HAP-1 (cell line): ENCODE results near the gene LYPD5.
"Not testable (repeated sequence)": the region's sequence is repeated elsewhere in the genome, so short reads cannot be mapped to it uniquely, and the experiment has no call there.

ENCODE experiments used
- DNase-seq, 2 experiments: peaks; one replicate each; pipeline ENCODE4 v3.0.0-alpha.2; 2016 to 2020; ENCODE audit warnings: low spot score in 2 of 2
- H3K27me3 ChIP-seq: fragments of 250-450 bp; sonication (Bioruptor Pico); 2 replicates; pipeline ENCODE4 v1.5.1; 2020; ENCODE audit warnings: low read depth, mild to moderate bottlenecking, moderate library complexity
- H3K36me3 ChIP-seq: fragments of 250-450 bp; sonication (Bioruptor Pico); replicated peaks from 2 replicates; pipeline ENCODE4 v1.5.1; 2020; ENCODE audit warnings: mild to moderate bottlenecking
- H3K4me1 ChIP-seq: fragments of 250-450 bp; sonication (Bioruptor Pico); 2 replicates; pipeline ENCODE4 v1.5.1; 2020; ENCODE audit warnings: mild to moderate bottlenecking
- H3K4me3 ChIP-seq: fragments of 250-450 bp; sonication (Bioruptor Pico); 2 replicates; pipeline ENCODE4 v1.5.1; 2020; ENCODE audit warnings: mild to moderate bottlenecking, moderate library complexity
- H3K9me3 ChIP-seq: fragments of 250-450 bp; sonication (Bioruptor Pico); 2 replicates; pipeline ENCODE4 v1.5.1; 2020; ENCODE audit warnings: mild to moderate bottlenecking, moderate library complexity
- in situ Hi-C: fragments of 300-500 bp; cut with MboI; formaldehyde crosslinking; loops from 3 replicates; pipeline ENCODE4 v1.14.3; 2020; ENCODE audit warnings: low sequenced_read_pairs, inconsistent platforms, mixed read lengths

LYPD5 gene, protein sequence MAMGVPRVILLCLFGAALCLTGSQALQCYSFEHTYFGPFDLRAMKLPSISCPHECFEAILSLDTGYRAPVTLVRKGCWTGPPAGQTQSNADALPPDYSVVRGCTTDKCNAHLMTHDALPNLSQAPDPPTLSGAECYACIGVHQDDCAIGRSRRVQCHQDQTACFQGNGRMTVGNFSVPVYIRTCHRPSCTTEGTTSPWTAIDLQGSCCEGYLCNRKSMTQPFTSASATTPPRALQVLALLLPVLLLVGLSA

DNA sequence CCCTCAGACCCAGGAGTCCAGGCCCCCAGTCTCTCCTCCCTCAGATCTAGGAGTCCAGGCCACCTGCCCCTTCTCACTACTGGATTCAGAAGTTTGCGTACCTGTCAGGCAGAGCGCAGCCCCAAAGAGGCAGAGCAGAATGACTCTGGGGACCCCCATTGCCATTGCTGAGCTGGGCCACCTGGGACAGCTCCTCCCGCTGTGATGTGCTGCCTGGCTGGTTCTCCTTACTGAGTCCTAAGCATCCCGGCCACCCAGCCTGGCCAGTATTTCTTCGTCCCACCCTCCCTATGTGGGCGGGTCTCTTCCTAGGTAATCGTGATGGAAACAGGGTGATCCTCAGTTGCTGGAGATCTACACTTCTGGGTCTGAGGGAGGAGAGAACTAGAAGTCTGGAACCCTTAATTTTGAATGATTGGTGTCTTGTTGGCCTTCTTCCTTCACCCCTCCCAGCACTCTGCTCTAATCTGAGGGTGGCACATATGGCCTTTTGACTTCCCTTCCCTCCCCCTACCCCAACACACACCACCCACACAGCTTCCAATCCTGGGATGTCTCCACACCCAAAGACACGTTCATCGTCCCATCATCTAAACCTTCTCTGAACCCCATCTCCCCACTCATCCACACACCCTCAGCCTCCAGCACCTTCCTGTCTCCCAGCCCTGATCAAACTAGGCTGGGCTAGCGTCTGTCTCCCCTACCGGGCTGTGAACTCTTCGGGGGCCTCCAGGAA is at the start of gene LYPD5:
TSS of gene LYPD5 (minus strand) at position 232 of the 736 bp plus-strand sequence. CDS start at position 165, 67 bp downstream.
- in situ Hi-C loops, result no loop called here
- Histone ChIP-seq H3K4me1 (peaks cover 5% of the 10 kb centered on the region), H3K27me3 (no peaks in the 10 kb centered on the region), H3K36me3 (no peaks in the 10 kb centered on the region), H3K4me3 (no peak within 1 kb of the TSS), H3K9me3 (no peaks in the 10 kb centered on the region)
- DNase-seq, result no peak

- H3K4me3 ChIP-seq, result no peak overlapping the region
- no peaks in the 10 kb centered on the region for H3K4me1 ChIP-seq
- no peaks in the 10 kb centered on the region for H3K27me3 ChIP-seq
- in situ Hi-C loops, result no loop called here
- H3K36me3 ChIP-seq, result peaks cover 3% of the 10 kb centered on the region; the same call in 1 of the 2 replicates
- no peak for DNase-seq
- peaks cover 18% of the 10 kb centered on the region for H3K9me3 ChIP-seq
These were observed 46.6 kb upstream of the LYPD5 start for GRCh38 chr19:43848821-43849220.

DNA sequence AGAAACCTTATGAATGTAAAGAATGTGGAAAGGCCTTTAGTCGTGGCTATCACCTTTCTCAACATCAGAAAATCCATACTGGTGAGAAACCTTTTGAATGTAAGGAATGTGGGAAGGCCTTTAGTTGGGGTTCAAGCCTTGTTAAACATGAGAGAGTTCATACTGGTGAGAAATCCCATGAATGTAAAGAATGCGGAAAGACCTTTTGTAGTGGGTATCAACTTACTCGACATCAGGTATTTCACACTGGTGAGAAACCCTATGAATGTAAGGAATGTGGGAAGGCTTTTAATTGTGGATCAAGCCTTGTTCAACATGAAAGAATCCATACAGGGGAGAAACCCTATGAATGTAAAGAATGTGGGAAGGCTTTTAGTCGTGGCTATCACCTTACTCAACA is 45.6 kb upstream of the LYPD5 start:
- peaks cover 4% of the 10 kb centered on the region for H3K36me3 ChIP-seq
- no peaks in the 10 kb centered on the region for H3K4me1 ChIP-seq
- in situ Hi-C loops, result no loop called here
- H3K9me3 ChIP-seq, result peaks cover 18% of the 10 kb centered on the region
- H3K27me3 ChIP-seq, result no peaks in the 10 kb centered on the region
- no peak overlapping the region for H3K4me3 ChIP-seq
- DNase-seq, result no peak

DNA sequence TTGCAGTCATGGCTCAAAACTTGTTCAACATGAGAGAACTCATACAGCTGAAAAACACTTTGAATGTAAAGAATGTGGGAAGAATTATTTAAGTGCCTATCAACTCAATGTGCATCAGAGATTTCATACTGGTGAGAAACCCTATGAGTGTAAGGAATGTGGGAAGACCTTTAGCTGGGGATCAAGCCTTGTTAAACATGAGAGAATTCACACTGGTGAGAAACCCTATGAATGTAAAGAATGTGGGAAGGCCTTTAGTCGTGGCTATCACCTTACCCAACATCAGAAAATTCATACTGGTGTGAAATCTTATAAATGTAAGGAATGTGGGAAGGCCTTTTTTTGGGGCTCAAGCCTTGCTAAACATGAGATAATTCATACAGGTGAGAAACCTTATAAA is 45.0 kb upstream of the LYPD5 start:
- no peaks in the 10 kb centered on the region for H3K27me3 ChIP-seq
- in situ Hi-C loops, result no loop called here
- no peak overlapping the region for H3K4me3 ChIP-seq
- DNase-seq, result no peak
- no peaks in the 10 kb centered on the region for H3K4me1 ChIP-seq
- H3K9me3 ChIP-seq, result peaks cover 18% of the 10 kb centered on the region
- peaks cover 11% of the 10 kb centered on the region for H3K36me3 ChIP-seq

GRCh38 chr19:43842007-43842406 is 39.8 kb upstream of the LYPD5 start:
- Histone ChIP-seq H3K27me3 (no peaks in the 10 kb centered on the region), H3K36me3 (peaks cover 40% of the 10 kb centered on the region), H3K9me3 (peaks cover 10% of the 10 kb centered on the region), H3K4me1 (no peaks in the 10 kb centered on the region), H3K4me3 (no peak overlapping the region)
- DNase-seq, result no peak
- in situ Hi-C loops, result no loop called here

GRCh38 chr19:43839139-43839538 is 36.9 kb upstream of the LYPD5 start:
- in situ Hi-C loops, result no loop called here
- DNase-seq, result no peak
- H3K9me3 ChIP-seq, result peaks cover 7% of the 10 kb centered on the region
- H3K4me1 ChIP-seq, result no peaks in the 10 kb centered on the region
- H3K27me3 ChIP-seq, result no peaks in the 10 kb centered on the region
- peaks cover 59% of the 10 kb centered on the region for H3K36me3 ChIP-seq
- no peak overlapping the region for H3K4me3 ChIP-seq

DNA sequence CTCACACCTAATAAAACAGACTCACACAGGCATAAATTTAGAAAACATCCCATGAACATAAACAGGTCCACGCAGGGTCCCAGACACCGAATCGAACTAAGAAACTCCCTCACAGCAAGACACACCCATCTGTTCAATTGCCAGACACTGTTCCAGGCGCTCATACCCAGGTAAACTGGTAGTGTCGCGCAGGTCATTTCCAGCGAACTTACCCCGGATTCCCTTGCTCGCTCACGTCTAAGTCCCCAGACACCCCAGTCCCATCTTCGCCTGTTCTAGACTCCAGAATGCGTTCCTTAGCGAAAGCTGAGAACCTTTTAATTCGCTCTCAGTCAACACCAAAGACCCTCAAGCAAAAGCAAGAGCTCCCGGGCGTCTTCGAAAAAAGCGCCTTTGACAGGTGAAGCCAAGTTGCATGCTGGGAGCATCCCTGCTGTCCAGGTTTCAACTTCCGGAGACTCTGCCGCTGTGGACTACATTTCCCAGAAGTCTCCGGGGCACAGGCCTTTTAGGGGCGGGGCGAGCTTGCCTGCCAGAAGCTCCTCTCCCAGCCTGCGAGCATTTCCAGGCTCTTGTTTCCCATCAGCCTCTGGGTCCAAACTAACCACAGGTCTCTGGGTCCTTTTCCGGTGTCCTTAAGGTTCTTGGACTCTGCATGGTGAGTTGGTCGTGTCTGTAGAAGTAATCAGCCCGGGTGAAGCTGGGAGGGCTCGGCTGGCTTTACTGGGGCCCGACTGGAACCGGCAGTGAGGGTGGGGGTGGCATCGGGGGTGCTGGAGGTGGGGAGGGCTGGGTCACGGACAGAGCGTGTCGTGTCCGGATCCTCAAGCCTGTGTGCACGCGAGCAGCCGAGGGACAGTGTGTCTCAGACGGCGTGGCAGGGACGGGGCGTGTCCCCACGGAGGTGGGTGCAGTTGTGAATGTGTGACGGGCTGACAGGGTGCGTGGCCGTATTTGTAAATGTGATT is 24.8 kb upstream of the LYPD5 start, which contains the start of gene ZNF283:
TSS of gene ZNF283 (plus strand) at position 535 of the 968 bp plus-strand sequence. CDS start 6,184 bp downstream, outside the sequence.
- peak; percentile 90 to 94 for DNase-seq
- H3K27me3 ChIP-seq, result peaks cover 3% of the 10 kb centered on the region; the same call in 1 of the 2 replicates
- peak within 1 kb of the TSS; percentile 56 for H3K4me3 ChIP-seq
- peaks cover 6% of the 10 kb centered on the region for H3K36me3 ChIP-seq
- peaks cover 3% of the 10 kb centered on the region; the same call in 1 of the 2 replicates for H3K9me3 ChIP-seq
- H3K4me1 ChIP-seq, result 0 out of 2 replicates have a peak, but pooled peaks cover 5% of the 10 kb centered on the region
- in situ Hi-C loops, result no loop called here

DNA sequence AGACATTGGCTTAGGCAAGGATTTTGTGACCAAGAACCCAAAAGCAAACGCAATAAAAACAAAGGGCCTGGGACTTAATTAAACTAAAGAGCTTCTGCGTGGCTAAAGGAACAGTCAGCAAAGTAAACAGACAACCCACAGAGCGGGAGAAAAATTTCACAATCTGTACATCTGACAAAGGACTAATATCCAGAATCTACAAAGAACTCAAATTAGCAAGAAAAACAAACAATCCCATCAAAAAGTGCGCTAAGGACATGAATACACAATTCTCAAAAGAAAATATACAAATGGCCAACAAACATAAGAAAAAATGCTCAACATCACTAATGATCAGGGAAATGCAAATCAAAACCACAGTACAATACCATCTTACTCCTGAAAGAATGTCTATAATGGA is 22.3 kb upstream of the LYPD5 start:
- in situ Hi-C loops, H3K4me3 ChIP-seq, H3K36me3 ChIP-seq, DNase-seq, H3K27me3 ChIP-seq, H3K4me1 ChIP-seq, H3K9me3 ChIP-seq: not testable (repeated sequence)

DNA sequence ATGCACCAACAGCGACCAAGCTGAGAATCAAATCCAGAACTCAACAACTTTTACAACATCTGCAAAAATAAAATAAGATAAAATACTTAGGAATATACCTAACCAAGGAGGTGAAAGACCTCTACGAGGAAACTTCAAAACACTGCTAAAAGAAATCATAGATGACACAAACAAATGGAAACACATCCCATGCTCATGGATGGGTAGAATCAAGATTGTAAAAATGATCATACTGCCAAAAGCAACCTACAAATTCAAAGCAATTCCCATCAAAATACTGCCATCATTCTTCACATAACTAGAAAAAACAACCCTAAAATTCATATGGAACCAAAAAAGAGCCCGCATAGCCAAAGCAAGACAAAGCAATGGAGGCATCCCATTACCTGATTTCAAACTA is 21.6 kb upstream of the LYPD5 start:
- in situ Hi-C loops, H3K27me3 ChIP-seq, DNase-seq, H3K9me3 ChIP-seq, H3K36me3 ChIP-seq, H3K4me3 ChIP-seq, H3K4me1 ChIP-seq: not testable (repeated sequence)

- no peaks in the 10 kb centered on the region for H3K9me3 ChIP-seq
- peaks cover 3% of the 10 kb centered on the region; the same call in 1 of the 2 replicates for H3K27me3 ChIP-seq
- no peaks in the 10 kb centered on the region for H3K4me1 ChIP-seq
- no peak for DNase-seq
- no peaks in the 10 kb centered on the region for H3K36me3 ChIP-seq
- in situ Hi-C loops, result no loop called here
- no peak overlapping the region for H3K4me3 ChIP-seq
These were observed 18.6 kb upstream of the LYPD5 start for GRCh38 chr19:43820884-43821215.

- Histone ChIP-seq H3K27me3 (peaks cover 3% of the 10 kb centered on the region; the same call in 1 of the 2 replicates), H3K4me1 (no peaks in the 10 kb centered on the region), H3K9me3 (no peaks in the 10 kb centered on the region), H3K36me3 (no peaks in the 10 kb centered on the region), H3K4me3 (no peak overlapping the region)
- DNase-seq, result no peak
- in situ Hi-C loops, result no loop called here
These were observed 18.0 kb upstream of the LYPD5 start for GRCh38 chr19:43820098-43820883.

- Histone ChIP-seq H3K4me1 (no peaks in the 10 kb centered on the region), H3K4me3 (no peak overlapping the region), H3K27me3 (no peaks in the 10 kb centered on the region), H3K36me3 (no peaks in the 10 kb centered on the region), H3K9me3 (no peaks in the 10 kb centered on the region)
- DNase-seq, result no peak
- in situ Hi-C loops, result no loop called here
These were observed 16.3 kb upstream of the LYPD5 start for GRCh38 chr19:43818500-43818899.

DNA sequence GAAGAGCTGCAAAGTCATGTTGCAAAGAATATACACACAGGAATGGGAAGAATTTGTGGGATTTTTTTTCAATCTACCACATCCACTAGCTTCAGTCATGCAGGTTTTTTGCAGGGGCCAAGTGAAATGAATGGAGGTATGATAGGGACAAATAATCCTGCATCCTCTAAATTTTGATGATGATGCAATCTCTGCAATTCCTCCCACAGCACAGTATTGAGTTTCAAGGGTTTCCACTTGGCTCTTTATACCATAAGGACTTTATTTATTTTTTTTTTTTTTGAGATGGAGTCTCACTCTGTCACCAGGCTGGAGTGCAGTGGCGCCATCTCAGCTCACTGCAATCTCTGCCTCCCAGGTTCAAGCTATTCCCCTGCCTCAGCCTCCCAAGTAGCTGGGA is 15.2 kb upstream of the LYPD5 start:
- H3K36me3 ChIP-seq, DNase-seq, H3K4me3 ChIP-seq, H3K27me3 ChIP-seq, in situ Hi-C loops, H3K4me1 ChIP-seq, H3K9me3 ChIP-seq: not testable (repeated sequence)
